HG03439 (cell line): ENCODE data around the gene FHL2.

Experiments used
- ATAC-seq: cut with Tn5 transposase; IDR thresholded peaks from one replicate; pipeline ENCODE4 v1.9.1; 2021; ENCODE audit warnings: mild to moderate bottlenecking, moderate library complexity; ENCODE audit not compliant: unreplicated experiment

The FHL2 gene

GRCh38 chr2:105397953-105398335 is 907 bp downstream of the FHL2 start:
- no peak for ATAC-seq

GRCh38 chr2:105397025-105397722 is 1.7 kb downstream of the FHL2 start:
- ATAC-seq: no peak

- no peak for ATAC-seq
These were observed 2.4 kb downstream of the FHL2 start for GRCh38 chr2:105396254-105397024.

GRCh38 chr2:105395691-105396090 is 3.2 kb downstream of the FHL2 start:
- ATAC-seq: no peak

- no peak for ATAC-seq
These were observed 3.8 kb downstream of the FHL2 start for GRCh38 chr2:105394951-105395611.

- no peak for ATAC-seq
These were observed 5.3 kb downstream of the FHL2 start for GRCh38 chr2:105393373-105394055.

GRCh38 chr2:105391763-105392662 is 6.8 kb downstream of the FHL2 start:
- ATAC-seq: no peak

GRCh38 chr2:105391058-105391627 is 7.7 kb downstream of the FHL2 start:
- no peak for ATAC-seq

- no peak for ATAC-seq
These were observed 8.4 kb downstream of the FHL2 start for GRCh38 chr2:105390454-105390853.

GRCh38 chr2:105388971-105389381 is 9.9 kb downstream of the FHL2 start:
- no peak for ATAC-seq

- ATAC-seq: no peak
These were observed 11.6 kb downstream of the FHL2 start for GRCh38 chr2:105387225-105387624.

- ATAC-seq: no peak
These were observed 12.9 kb downstream of the FHL2 start for GRCh38 chr2:105385731-105386540.

- no peak for ATAC-seq
These were observed 14.0 kb downstream of the FHL2 start for GRCh38 chr2:105384861-105385260.

GRCh38 chr2:105384216-105384615 is 14.6 kb downstream of the FHL2 start:
- no peak for ATAC-seq

GRCh38 chr2:105383432-105384166 is 15.3 kb downstream of the FHL2 start:
- no peak for ATAC-seq

GRCh38 chr2:105382177-105382576 is 16.7 kb downstream of the FHL2 start:
- ATAC-seq: no peak

- ATAC-seq: no peak
These were observed 17.7 kb downstream of the FHL2 start for GRCh38 chr2:105381101-105381668.

GRCh38 chr2:105380432-105381100 is 18.3 kb downstream of the FHL2 start:
- no peak for ATAC-seq
